HEK293T (cell line): ENCODE data around the gene NR4A1.

Experiments
- CTCF ChIA-PET: fragments of 350-600 bp; formaldehyde crosslinking; extraction: SDS; loops from one replicate; lab custom pipeline; 2021; ENCODE audit warnings: antibody characterized with exemption, inconsistent platforms; lab: Yijun Ruan, JAX
- POLR2A ChIA-PET: fragments of 350-600 bp; formaldehyde crosslinking; extraction: SDS; loops from one replicate; lab custom pipeline; 2020; ENCODE audit warnings: antibody characterized with exemption, inconsistent platforms; lab: Yijun Ruan, JAX
- DNase-seq: peaks from one replicate; pipeline ENCODE4 v3.0.0; 2012; ENCODE audit warnings: mixed read lengths; ENCODE audit errors: extremely low spot score
- ARNT ChIP-seq: fragments of 450-650 bp; IDR thresholded peaks from 2 replicates; pipeline ENCODE4 v1.6.1; 2017; ENCODE audit warnings: mild to moderate bottlenecking
- BHLHE40 ChIP-seq: fragments of 450-650 bp; IDR thresholded peaks from 2 replicates; pipeline ENCODE4 v1.6.1; 2016; ENCODE audit warnings: mild to moderate bottlenecking, moderate library complexity, borderline replicate concordance
- CTBP1 ChIP-seq: fragments of 450-650 bp; IDR thresholded peaks from 2 replicates; pipeline ENCODE4 v1.6.1; 2016; ENCODE audit warnings: borderline replicate concordance
- ELF4 ChIP-seq: fragments of 450-650 bp; IDR thresholded peaks from 2 replicates; pipeline ENCODE4 v1.6.1; 2017; ENCODE audit warnings: antibody characterized with exemption
- FOXA1 ChIP-seq: fragments of 450-650 bp; IDR thresholded peaks from 2 replicates; pipeline ENCODE4 v1.6.1; 2016; ENCODE audit warnings: mild to moderate bottlenecking
- FOXK2 ChIP-seq: fragments of 450-650 bp; IDR thresholded peaks from 2 replicates; pipeline ENCODE4 v1.6.1; 2016; ENCODE audit warnings: mild to moderate bottlenecking
- FOXM1 ChIP-seq: fragments of 450-650 bp; IDR thresholded peaks from 2 replicates; pipeline ENCODE4 v1.6.1; 2017; ENCODE audit warnings: mild to moderate bottlenecking, borderline replicate concordance
- HDGF ChIP-seq: fragments of 450-650 bp; IDR thresholded peaks from 2 replicates; pipeline ENCODE4 v1.6.1; 2017; ENCODE audit warnings: antibody characterized with exemption, borderline replicate concordance
- L3MBTL2 ChIP-seq: fragments of 450-650 bp; conservative IDR thresholded peaks from 2 replicates; pipeline ENCODE4 v1.6.1; 2016; ENCODE audit warnings: mild to moderate bottlenecking
- LEF1 ChIP-seq: fragments of 450-650 bp; IDR thresholded peaks from 2 replicates; pipeline ENCODE4 v1.6.1; 2017; ENCODE audit warnings: mild to moderate bottlenecking, borderline replicate concordance
- NFRKB ChIP-seq: fragments of 450-650 bp; IDR thresholded peaks from 2 replicates; pipeline ENCODE4 v1.6.1; 2016; ENCODE audit warnings: mild to moderate bottlenecking, moderate library complexity
- SP1 ChIP-seq: fragments of 450-650 bp; IDR thresholded peaks from 2 replicates; pipeline ENCODE4 v1.6.1; 2017
- SUZ12 ChIP-seq: fragments of 450-650 bp; IDR thresholded peaks from 2 replicates; pipeline ENCODE4 v1.6.1; 2016; ENCODE audit warnings: mild to moderate bottlenecking
- TARDBP ChIP-seq: fragments of 450-650 bp; IDR thresholded peaks from 2 replicates; pipeline ENCODE4 v1.6.1; 2016
- ZNF384 ChIP-seq: fragments of 450-650 bp; IDR thresholded peaks from 2 replicates; pipeline ENCODE4 v1.6.1; 2016
- TF ChIP-seq, protein P1 (sequence below): fragments of 450-650 bp; IDR thresholded peaks from 2 replicates; pipeline ENCODE4 v1.6.1; 2016

NR4A1 gene

DNA sequence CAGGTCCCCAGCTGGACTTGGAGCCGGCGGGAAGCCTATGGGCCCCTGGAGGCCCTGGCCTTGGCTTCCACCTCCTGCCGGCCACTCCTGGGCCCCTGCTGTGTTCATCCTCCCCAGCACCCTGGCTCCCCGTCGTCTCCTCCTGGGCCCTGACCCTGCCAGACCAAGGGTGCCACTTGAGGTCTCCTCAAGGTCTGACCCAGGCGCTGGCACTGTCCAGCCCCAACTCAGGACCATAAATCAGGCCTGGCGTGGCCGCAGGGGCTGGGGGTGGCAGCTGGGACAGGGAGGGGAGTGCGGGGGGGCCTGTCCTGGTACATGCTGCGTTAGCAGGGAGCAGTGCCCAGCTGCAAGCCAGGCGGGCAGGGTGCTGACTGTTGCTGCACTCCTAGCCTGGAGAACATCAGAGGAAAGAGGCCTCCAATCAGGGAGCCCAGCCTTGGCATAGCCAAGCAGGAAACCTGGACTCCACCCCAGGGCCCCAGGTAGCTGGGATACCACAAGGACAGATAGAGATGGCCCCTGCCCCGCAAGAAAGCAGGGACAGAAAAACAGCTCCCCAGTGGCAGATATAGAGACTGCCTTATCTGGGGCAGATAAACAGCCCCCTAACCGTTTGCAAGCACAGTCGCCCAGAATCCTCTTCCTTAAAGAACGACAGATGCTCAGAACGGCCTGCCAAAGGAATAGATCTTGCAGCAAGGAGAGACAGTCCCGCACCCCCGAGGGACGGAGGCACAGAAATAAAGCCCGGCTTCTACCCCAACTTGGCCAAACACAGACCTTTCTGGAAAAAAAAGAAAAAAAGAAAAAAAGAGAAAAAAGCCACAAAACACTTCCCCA, 12.1 kb downstream of the NR4A1 start:
- ChIA-PET CTCF (interaction anchor here (0.7 to 2.0 kb wide), 2 partner anchors 33 to 38 kb away, joined by 3 to 5 read pairs; no protein-coding TSS in a partner anchor), POLR2A (no interaction called here)
- DNase-seq, result no peak
- TF ChIP-seq LEF1, result no peak
- no peak for TF ChIP-seq ZNF384
- TF ChIP-seq ELF4, result no peak
- TF ChIP-seq BHLHE40, result no peak
- no peak for TF ChIP-seq NFRKB
- TF ChIP-seq FOXM1, result no peak
- TF ChIP-seq TARDBP, result no peak
- TF ChIP-seq L3MBTL2, result no peak
- no peak for TF ChIP-seq ARNT
- TF ChIP-seq FOXA1, result no peak
- TF ChIP-seq HDGF, result no peak
- TF ChIP-seq, protein P1, sequence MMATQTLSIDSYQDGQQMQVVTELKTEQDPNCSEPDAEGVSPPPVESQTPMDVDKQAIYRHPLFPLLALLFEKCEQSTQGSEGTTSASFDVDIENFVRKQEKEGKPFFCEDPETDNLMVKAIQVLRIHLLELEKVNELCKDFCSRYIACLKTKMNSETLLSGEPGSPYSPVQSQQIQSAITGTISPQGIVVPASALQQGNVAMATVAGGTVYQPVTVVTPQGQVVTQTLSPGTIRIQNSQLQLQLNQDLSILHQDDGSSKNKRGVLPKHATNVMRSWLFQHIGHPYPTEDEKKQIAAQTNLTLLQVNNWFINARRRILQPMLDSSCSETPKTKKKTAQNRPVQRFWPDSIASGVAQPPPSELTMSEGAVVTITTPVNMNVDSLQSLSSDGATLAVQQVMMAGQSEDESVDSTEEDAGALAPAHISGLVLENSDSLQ, result no peak
- no peak for TF ChIP-seq SP1
- no peak for TF ChIP-seq CTBP1
- no peak for TF ChIP-seq FOXK2
- TF ChIP-seq SUZ12, result no peak

DNA sequence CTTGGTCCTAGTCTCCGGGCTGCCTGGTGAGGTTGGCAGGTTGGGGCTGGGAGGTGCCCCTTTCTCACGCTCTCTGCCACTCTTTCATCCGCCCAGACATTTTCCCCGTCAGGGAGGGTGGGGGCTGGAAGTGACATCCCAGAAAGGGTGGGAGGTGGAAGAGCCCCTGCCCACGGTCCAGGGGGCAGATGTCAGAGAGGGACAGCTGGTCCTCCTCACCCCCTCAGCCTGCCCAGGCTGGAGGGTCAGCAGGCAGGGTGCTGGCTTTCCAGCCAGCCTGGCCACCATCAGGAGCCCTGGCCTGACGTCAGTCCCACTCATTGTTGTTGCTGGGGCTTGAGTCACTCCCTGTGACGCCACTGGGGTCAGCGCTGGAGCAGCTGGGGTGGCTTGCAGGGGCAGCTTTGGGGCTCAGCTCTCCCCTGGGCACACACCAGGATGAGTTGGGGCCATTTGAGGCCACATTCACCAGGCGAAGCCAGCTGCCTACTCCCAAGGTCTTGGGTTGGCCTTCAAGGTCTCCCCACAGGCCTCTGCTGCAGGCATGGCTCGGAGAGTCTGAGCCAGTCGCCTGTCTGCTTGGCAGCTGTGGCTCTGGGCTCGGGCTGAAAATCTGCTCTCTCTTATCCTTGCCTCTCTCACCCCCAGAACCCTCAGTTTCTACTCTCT, 12.9 kb downstream of the NR4A1 start:
- DNase-seq, result no peak
- TF ChIP-seq FOXK2 (no peak), SP1 (no peak), L3MBTL2 (no peak), FOXM1 (no peak)
- POLR2A ChIA-PET, result no interaction called here
- CTCF ChIA-PET, result no interaction called here

DNA sequence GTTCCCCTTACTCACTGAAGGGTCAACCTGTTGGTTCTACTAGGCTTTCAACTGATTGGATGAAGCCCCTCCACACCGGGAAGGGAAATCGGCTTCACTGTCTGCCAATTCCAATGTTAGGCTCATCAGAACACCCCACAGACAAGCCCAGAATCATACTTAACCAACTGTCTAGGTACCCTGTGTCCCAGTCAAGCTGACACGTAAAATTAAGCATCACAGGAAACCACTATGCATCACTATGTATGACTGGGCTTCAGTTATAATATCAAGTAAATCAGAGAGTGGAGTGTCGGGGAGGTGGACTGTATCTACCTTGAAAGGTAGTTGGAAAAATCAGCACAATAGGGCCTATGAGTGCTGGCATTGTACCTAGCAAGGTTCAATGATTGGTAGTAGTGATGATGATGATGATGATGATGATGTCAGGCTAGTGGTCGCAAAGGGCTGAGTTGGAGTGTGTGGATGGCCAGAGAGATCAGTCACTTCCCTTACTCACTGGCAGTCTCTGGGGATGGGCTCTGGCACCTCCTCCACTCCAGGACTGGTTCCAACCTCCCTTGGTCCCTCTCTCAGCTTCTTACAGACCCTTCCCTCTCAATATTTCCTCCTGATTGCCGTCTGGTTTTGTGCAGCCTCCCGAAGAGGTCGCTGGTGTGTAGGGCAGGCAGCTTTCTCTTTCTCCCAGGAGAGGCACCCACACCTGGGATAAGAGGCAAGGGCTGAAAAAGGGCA, 15.3 kb downstream of the NR4A1 start:
- DNase-seq, result no peak
- CTCF ChIA-PET, result interaction anchor here (0.6 kb wide), 1 partner anchor 41 kb away, joined by 3 read pairs; no protein-coding TSS in a partner anchor
- POLR2A ChIA-PET, result no interaction called here
- TF ChIP-seq FOXM1, result no peak
- TF ChIP-seq FOXA1, result no peak
- no peak for TF ChIP-seq L3MBTL2
- TF ChIP-seq ARNT, result no peak
- TF ChIP-seq HDGF, result no peak
- no peak for TF ChIP-seq ELF4
- no peak for TF ChIP-seq CTBP1
- TF ChIP-seq, protein P1, result no peak
- TF ChIP-seq NFRKB, result no peak
- TF ChIP-seq SUZ12, result no peak
- TF ChIP-seq FOXK2, result no peak
- no peak for TF ChIP-seq ZNF384
- no peak for TF ChIP-seq LEF1

DNA sequence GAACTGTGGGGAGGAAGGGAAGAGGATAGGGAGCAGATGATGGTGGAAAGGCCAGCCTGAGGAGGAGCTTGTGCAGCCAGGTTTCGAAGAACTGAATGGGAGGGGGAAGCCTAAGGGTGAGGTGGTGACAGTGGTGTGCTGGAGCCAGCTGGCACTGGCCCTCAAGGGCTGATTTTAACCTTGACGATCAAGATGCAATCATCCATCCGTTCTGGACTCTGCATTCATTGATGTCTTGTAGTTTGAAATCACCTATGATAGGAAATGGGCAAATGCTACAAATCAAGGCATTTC, 15.8 kb downstream of the NR4A1 start:
- no peak for TF ChIP-seq FOXA1
- TF ChIP-seq L3MBTL2, result no peak
- no peak for TF ChIP-seq CTBP1
- TF ChIP-seq FOXM1, result no peak
- TF ChIP-seq ARNT, result no peak
- TF ChIP-seq, protein P1, result no peak
- no peak for TF ChIP-seq LEF1
- no peak for TF ChIP-seq BHLHE40
- TF ChIP-seq SUZ12, result no peak
- CTCF ChIA-PET, result interaction anchor here (0.7 to 2.3 kb wide), 2 partner anchors 42 to 811 kb away, joined by 3 to 18 read pairs; no protein-coding TSS in a partner anchor

DNA sequence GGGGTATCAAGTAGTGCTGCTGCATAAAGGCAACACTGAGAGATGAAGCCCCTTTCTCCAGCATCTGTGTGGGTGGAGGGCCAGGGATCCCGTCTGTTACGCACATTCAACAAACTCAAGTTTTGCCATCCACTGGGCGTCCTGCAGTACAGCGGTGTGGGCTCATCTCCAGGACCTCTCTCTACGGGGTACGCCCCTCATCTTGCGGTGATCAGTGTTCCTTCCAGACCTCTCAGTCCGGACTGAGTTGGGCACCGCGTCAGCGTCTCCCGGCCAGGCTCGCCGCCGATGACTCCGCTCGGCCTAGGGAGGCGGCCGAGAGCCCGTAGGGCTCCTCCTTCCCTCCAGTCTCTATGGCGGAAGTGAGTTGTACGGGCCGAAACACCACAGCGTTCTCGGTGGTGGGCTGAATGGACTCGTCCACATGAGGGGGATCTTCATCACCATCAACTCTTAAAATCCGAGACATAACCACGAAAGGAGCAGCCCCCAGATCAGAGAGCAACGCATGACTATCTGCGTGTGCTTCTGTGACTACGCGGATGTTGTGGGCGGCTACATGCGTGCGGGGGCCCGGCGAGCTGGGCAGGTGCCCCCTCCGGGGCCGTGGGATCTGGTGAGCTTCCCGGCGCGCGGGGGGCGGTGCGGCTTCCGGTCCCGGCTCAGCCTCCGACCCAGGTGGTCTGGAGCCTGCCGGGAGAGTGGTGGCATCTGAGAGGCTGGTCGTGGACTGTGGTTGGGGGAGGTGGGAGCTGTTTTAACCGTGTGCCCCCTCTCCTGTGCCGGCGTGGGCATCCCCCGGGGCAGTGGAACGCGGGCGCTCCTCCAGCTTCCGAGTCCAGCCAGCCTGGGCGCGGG, 18.3 kb downstream of the NR4A1 start, which contains the start of gene ATG101:
ATG101 (plus strand) TSS at position 652 of the 858 bp plus-strand sequence. CDS start 3,673 bp downstream, outside the sequence.
- peak; percentile 94 for DNase-seq
- TF ChIP-seq ZNF384 (no peak), FOXM1 (peak; percentile 91), SP1 (no peak; the same call in 1 of the 2 replicates), SUZ12 (no peak), FOXA1 (no peak), TARDBP (no peak; the same call in 1 of the 2 replicates), ELF4 (peak; percentile 86), BHLHE40 (peak; percentile 97), ARNT (0 out of 2 replicates have a peak, but pooled peaks have one; percentile 60), CTBP1 (peak; percentile 63; the same call in 1 of the 2 replicates), HDGF (no peak), LEF1 (no peak; the same call in 1 of the 2 replicates), FOXK2 (peak; percentile 76; the same call in 1 of the 2 replicates)
- ChIA-PET POLR2A (interaction anchor here (0.7 to 3.3 kb wide), 10 partner anchors 8 to 46 kb away, joined by 3 to 23 read pairs (median 5); partner anchors contain the start of gene NR4A1), CTCF (interaction anchor here (0.8 to 2.3 kb wide), 6 partner anchors 13 to 47 kb away, joined by 3 to 18 read pairs (median 4); no protein-coding TSS in a partner anchor)

More for the DNA sequence above, 15.8 kb downstream of the NR4A1 start:
- DNase-seq, result no peak
- POLR2A ChIA-PET, result no interaction called here
